SK-N-SH treated with all-trans-retinoic acid at 6 μM for 48 hours (cell line): ENCODE results near the gene ZNF334.

Experiments used
- ATAC-seq: fragments of 200-7000 bp; cut with Tn5 transposase; 3 replicates; pipeline ENCODE4 v1.9.1; 2020; ENCODE audit warnings: mild to moderate bottlenecking, moderate library complexity
- BACH2 ChIP-seq: fragments of 250-450 bp; sonication (Bioruptor Pico); IDR thresholded peaks from 2 replicates; pipeline ENCODE4 v1.9.0; 2021; ENCODE audit warnings: mild to moderate bottlenecking, borderline replicate concordance
- CREB5 ChIP-seq: fragments of 250-450 bp; sonication (Bioruptor Pico); IDR thresholded peaks from 2 replicates; pipeline ENCODE4 v1.5.1; 2020; ENCODE audit warnings: low read depth, mild to moderate bottlenecking, moderate library complexity
- CSDC2 ChIP-seq: fragments of 250-450 bp; sonication (Bioruptor Pico); IDR thresholded peaks from 2 replicates; pipeline ENCODE4 v1.5.0; 2020; ENCODE audit warnings: mild to moderate bottlenecking, moderate library complexity
- CSRNP3 ChIP-seq: fragments of 250-450 bp; sonication (Bioruptor Pico); IDR thresholded peaks from 2 replicates; pipeline ENCODE4 v1.5.1; 2021; ENCODE audit warnings: mild to moderate bottlenecking, moderate library complexity
- ESRRG ChIP-seq: fragments of 250-450 bp; sonication (Bioruptor Pico); IDR thresholded peaks from 2 replicates; pipeline ENCODE4 v1.6.1; 2021; ENCODE audit warnings: mild to moderate bottlenecking
- GLIS3 ChIP-seq: fragments of 250-450 bp; sonication (Bioruptor Pico); IDR thresholded peaks from 2 replicates; pipeline ENCODE4 v1.5.0; 2020; ENCODE audit warnings: mild to moderate bottlenecking, moderate library complexity
- ISL1 ChIP-seq: fragments of 250-450 bp; sonication (Bioruptor Pico); IDR thresholded peaks from 2 replicates; pipeline ENCODE4 v2.1.2; 2022; ENCODE audit warnings: mild to moderate bottlenecking, moderate library complexity
- PATZ1 ChIP-seq: fragments of 250-450 bp; sonication (Bioruptor Pico); IDR thresholded peaks from 2 replicates; pipeline ENCODE4 v1.8.0; 2020; ENCODE audit warnings: mild to moderate bottlenecking, moderate library complexity, borderline replicate concordance
- POU6F1 ChIP-seq: fragments of 250-450 bp; sonication (Bioruptor Pico); IDR thresholded peaks from 2 replicates; pipeline ENCODE4 v1.8.0; 2021; ENCODE audit warnings: low read depth, mild to moderate bottlenecking, moderate library complexity, borderline replicate concordance
- RARB ChIP-seq: fragments of 250-450 bp; sonication (Bioruptor Pico); IDR thresholded peaks from 2 replicates; pipeline ENCODE4 v1.8.0; 2021; ENCODE audit warnings: mild to moderate bottlenecking, moderate library complexity
- SNAI2 ChIP-seq: fragments of 250-450 bp; sonication (Bioruptor Pico); IDR thresholded peaks from 2 replicates; pipeline ENCODE4 v1.5.0; 2020; ENCODE audit warnings: mild to moderate bottlenecking, moderate library complexity
- TCF4 ChIP-seq: fragments of 250-450 bp; sonication (Bioruptor Pico); IDR thresholded peaks from 2 replicates; pipeline ENCODE4 v1.8.0; 2021; ENCODE audit warnings: mild to moderate bottlenecking, moderate library complexity, borderline replicate concordance
- TOX ChIP-seq: fragments of 250-450 bp; sonication (Bioruptor Pico); IDR thresholded peaks from 2 replicates; pipeline ENCODE4 v1.8.0; 2021; ENCODE audit warnings: mild to moderate bottlenecking, moderate library complexity, borderline replicate concordance
- TSHZ2 ChIP-seq: fragments of 250-450 bp; sonication (Bioruptor Pico); IDR thresholded peaks from 2 replicates; pipeline ENCODE4 v1.5.0; 2020; ENCODE audit warnings: mild to moderate bottlenecking, moderate library complexity
- ZC3H10 ChIP-seq: fragments of 250-450 bp; sonication (Bioruptor Pico); IDR thresholded peaks from 2 replicates; pipeline ENCODE4 v1.5.1; 2021; ENCODE audit warnings: mild to moderate bottlenecking, moderate library complexity
- ZFP3 ChIP-seq: fragments of 250-450 bp; sonication (Bioruptor Pico); IDR thresholded peaks from 2 replicates; pipeline ENCODE4 v1.5.0; 2020; ENCODE audit warnings: mild to moderate bottlenecking, moderate library complexity
- ZNF565 ChIP-seq: fragments of 450-650 bp; formaldehyde crosslinking; conservative IDR thresholded peaks from 2 replicates; pipeline ENCODE4 v1.5.0; 2020; ENCODE audit warnings: low read depth, mild to moderate bottlenecking, moderate library complexity
- ZNF70 ChIP-seq: fragments of 450-650 bp; formaldehyde crosslinking; IDR thresholded peaks from 2 replicates; pipeline ENCODE4 v1.5.0; 2020; ENCODE audit warnings: mild to moderate bottlenecking, moderate library complexity
- ZNF8 ChIP-seq: fragments of 450-650 bp; formaldehyde crosslinking; IDR thresholded peaks from 2 replicates; pipeline ENCODE4 v1.5.0; 2020; ENCODE audit warnings: mild to moderate bottlenecking, moderate library complexity

The ZNF334 gene

GRCh38 chr20:46546936-46547335 lies 33.6 kb upstream of the ZNF334 start (continued):
- no peak for TF ChIP-seq CREB5 (CRISPR knock-in tag)
- no peak for TF ChIP-seq TOX

GRCh38 chr20:46546298-46546697 lies 32.9 kb upstream of the ZNF334 start:
- no peak for ATAC-seq

GRCh38 chr20:46545827-46546138 lies 32.4 kb upstream of the ZNF334 start:
- ATAC-seq: no peak
- TF ChIP-seq SNAI2 (CRISPR knock-in tag): no peak
- no peak for TF ChIP-seq TSHZ2
- TF ChIP-seq POU6F1 (CRISPR knock-in tag): no peak
- TF ChIP-seq ISL1 (CRISPR knock-in tag): no peak
- no peak for TF ChIP-seq ZNF8 (CRISPR knock-in tag)
- TF ChIP-seq ZC3H10 (CRISPR knock-in tag): no peak
- TF ChIP-seq ZNF70 (CRISPR knock-in tag): no peak

More at GRCh38 chr20:46546298-46546697, 32.9 kb upstream of the ZNF334 start:
- TF ChIP-seq TSHZ2: no peak
- TF ChIP-seq ZFP3 (CRISPR knock-in tag): no peak
- no peak for TF ChIP-seq CSRNP3 (CRISPR knock-in tag)
- no peak for TF ChIP-seq POU6F1 (CRISPR knock-in tag)
- no peak for TF ChIP-seq PATZ1 (CRISPR knock-in tag)
- no peak for TF ChIP-seq ISL1 (CRISPR knock-in tag)
- TF ChIP-seq RARB: no peak
- TF ChIP-seq ZNF70 (CRISPR knock-in tag): no peak
- no peak for TF ChIP-seq ESRRG (CRISPR knock-in tag)
- TF ChIP-seq GLIS3 (CRISPR knock-in tag): no peak
- no peak for TF ChIP-seq BACH2 (CRISPR knock-in tag)
- TF ChIP-seq TCF4 (CRISPR knock-in tag): no peak
- TF ChIP-seq ZC3H10 (CRISPR knock-in tag): no peak
- TF ChIP-seq CSDC2 (CRISPR knock-in tag): no peak
- TF ChIP-seq ZNF565 (CRISPR knock-in tag): no peak
